Activated T-helper 1 cell treated with Interleukin-2 at 50 U/mL for 16 hours (primary cell): ENCODE measurements around the gene CLPTM1L.

ENCODE experiments used
- DNase-seq: peaks from one replicate; pipeline ENCODE4 v3.0.0-alpha.2; 2020; ENCODE audit warnings: low read depth

CLPTM1L gene, protein sequence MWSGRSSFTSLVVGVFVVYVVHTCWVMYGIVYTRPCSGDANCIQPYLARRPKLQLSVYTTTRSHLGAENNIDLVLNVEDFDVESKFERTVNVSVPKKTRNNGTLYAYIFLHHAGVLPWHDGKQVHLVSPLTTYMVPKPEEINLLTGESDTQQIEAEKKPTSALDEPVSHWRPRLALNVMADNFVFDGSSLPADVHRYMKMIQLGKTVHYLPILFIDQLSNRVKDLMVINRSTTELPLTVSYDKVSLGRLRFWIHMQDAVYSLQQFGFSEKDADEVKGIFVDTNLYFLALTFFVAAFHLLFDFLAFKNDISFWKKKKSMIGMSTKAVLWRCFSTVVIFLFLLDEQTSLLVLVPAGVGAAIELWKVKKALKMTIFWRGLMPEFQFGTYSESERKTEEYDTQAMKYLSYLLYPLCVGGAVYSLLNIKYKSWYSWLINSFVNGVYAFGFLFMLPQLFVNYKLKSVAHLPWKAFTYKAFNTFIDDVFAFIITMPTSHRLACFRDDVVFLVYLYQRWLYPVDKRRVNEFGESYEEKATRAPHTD

DNA sequence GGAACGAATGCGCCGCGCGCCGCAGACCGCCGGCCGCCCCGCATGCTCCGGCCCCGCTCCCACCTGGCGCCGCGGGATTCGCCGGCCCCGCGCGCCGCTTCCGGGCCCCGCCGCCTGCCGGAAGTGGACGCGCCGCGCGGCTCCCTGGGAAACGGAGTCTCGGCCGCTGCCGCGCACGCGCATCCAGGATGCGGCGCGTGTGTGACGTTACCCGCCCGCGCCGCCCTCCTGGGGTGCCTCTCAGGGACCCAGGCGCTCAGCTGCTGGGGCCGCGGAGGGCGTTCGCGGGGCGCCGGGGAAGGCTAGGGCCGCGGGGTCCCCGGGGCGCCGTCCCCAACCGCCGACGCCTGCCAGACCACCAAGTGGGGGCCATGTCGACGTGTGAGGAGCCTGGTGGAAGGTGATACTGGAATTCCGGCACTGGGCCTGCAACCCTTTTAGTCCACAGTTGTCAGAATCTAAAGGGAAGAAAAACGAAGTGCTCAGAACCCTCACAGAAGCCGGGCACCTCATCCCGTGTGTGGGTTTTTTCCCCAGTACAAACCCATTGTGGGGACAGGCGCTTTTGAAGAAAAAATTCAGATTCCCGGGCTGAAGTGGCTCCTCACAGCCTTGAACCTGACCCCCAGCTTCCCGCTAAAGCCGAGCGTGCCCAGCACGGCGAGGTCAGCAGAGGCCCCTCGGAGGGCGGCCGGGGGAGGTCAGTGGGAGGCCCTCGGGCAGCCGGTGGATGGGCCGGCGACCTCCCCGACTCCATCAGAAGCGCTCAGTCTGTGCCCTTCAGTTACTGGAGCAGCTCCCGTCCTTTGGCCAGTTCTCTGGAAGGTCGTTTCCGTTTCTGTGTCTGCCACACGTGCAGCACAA lies at the start of gene CLPTM1L:
Gene CLPTM1L (minus strand): TSS at position 125 of the 864 bp plus-strand sequence. CDS start 258 bp downstream, outside the sequence.
- peak; percentile 87 for DNase-seq

DNA sequence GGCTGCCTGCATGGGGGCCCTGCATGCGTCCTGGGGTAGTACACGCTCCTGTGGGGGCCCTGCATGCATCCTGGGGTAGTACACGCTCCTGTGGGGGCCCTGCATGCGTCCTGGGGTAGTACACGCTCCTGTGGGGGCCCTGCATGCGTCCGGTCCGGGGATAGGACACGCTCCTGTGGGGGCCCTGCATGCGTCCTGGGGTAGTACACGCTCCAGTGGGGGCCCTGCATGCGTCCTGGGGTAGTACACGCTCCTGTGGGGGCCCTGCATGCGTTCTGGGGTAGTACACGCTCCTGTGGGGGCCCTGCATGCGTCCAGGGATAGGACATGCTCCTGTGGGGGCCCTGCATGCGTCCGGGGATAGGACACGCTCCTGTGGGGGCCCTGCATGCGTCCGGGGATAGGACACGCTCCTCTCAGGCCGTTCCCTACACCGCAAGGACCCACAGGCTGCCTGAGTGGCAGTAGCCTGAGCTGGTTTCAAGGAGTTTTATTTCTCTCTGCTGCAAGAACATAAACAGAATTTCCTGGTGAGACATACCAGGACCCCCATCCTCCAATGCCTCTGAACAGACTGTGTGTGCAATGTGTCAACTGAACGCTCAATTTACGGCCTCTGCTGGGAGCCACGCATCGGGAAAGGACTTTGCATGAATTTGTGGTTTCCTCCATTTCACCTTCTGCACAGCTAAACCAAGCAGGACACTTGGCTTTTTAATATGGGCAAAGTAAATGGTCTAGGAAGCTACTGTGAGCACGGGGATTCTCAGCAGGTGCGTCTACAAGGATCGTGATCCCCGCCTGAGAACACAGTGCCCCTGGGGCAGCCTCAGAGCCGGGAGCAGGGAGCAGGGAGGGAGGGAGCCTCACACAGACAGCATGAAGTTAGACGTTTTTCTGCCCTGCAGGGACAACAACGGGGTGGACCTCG lies 48.9 kb upstream of the CLPTM1L start:
- no peak for DNase-seq

DNA sequence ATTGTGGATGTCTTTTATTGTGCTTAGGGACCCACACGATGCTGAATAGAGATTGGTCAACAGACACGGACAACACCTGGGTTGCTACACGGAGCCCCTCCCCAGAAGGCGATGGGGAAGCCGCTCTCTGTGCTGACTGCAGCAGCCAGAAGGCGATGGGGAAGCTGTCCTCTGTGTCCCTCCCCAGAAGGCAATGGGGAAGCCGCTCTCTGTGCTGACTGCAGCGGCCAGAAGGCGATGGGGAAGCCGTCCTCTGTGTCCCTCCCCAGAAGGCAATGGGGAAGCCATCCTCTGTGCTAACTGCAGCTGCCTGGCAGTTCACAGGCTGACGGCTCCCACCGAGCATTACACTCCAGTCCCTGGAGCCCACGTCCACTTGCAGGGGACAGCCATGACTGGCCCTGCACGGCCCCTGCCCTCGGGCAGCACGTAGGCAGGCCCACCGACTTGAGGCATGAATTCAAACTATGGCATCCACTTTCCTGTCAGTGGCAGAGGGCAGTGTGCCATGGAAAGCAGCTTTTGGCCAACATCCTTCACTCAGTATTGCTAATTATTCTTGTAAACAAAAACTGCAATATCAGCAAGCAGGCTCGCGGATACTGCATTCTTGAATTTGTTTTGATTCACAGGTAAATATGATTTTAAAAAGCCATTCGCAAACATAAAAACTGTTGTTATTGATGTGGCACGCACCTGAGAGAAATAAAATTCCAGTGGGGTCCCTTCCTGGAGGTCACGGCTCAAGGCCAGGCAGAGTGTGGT lies 48.1 kb upstream of the CLPTM1L start:
- DNase-seq, result no peak

DNA sequence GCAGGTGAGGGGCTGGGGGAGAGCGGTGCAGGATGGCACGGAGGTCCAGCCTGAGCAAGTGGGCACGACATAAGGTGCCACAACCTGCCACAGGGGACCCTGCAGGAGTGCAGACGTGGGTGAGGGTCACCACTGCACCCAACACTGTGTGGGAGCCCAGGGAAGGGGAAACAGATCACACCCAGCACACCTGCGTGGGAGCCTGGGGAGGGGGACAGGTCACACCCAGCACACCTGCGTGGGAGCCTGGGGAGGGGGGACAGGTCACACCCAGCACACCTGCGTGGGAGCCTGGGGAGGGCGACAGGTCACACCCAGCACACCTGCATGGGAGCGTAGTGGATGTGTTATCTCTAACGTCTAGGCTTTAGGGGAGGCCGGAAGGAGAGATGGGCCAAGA lies 47.4 kb upstream of the CLPTM1L start:
- no peak for DNase-seq

DNA sequence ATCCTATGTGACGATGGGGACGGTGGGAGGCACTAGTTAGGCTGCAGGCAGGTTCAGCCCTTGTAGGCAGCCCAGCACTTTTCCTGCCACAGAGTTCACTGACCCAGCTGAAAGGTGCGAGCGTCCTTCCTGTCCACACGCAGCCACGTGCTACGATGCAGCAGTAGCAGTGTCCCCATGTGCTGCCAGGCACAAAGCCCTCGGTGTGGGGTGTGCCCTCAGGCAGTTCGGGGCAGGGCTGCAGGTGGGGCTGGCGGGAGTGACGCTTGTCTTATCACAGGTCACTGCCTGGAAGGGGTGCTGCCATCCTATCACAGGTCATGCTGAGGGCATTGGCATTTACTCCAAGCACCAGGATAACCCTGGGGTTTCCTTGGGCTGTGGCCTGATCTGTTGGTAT lies 46.8 kb upstream of the CLPTM1L start:
- DNase-seq, result no peak

DNA sequence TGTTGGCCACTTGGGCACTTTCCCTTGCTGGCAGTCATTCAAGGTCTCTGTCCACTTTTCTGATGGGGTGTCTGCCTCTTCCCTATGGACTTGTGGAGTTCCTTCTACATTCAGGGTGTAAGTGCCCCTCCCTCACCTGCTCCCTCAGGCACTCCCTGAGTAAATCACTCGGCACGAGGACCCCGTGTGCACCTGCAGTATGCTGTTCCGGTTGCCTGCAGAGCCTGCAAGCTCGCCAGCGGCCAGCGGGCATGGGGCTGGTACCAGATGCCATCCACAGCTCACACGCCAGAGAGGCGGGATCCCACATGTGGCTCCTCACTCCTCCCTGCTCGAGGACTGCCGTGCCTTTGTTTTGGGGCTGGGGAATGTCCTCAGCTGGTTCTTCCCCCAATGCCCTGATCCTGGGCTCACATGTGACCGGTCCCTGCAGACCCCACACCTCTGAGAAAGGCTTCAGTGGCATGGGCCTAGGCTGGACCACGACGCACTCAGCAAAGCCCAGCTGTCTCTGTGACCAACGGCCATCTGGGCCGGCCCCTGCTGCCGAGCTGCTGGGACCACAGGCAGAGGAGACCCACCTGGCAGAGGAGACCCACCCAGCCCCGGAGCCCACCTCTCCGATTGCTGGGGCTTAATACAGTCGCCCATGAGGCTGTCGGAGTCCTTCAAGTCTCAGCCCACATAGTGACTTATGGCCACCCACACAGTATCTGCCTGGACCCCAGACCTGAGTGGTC lies 46.1 kb upstream of the CLPTM1L start:
- no peak for DNase-seq

DNA sequence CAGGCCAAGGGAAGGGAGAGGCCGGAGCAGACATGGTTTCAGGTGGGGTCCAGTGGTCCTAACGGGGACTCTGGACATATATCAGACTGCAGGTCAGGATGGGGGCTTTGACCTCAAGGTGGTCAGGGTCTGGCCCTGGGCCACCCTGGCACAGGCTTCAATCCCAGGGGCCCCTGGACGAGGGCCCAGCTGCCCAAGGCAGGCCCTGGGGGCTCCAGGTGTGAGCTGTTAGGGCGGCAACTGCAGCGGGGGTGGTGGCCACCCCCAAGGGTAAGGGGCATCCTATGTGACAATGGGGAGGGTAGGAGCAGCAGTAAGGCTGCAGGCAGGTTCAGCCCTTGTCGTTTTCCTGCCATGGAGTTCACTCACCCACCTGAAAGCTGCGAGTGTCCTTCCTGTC lies 45.4 kb upstream of the CLPTM1L start:
- DNase-seq, result no peak

DNA sequence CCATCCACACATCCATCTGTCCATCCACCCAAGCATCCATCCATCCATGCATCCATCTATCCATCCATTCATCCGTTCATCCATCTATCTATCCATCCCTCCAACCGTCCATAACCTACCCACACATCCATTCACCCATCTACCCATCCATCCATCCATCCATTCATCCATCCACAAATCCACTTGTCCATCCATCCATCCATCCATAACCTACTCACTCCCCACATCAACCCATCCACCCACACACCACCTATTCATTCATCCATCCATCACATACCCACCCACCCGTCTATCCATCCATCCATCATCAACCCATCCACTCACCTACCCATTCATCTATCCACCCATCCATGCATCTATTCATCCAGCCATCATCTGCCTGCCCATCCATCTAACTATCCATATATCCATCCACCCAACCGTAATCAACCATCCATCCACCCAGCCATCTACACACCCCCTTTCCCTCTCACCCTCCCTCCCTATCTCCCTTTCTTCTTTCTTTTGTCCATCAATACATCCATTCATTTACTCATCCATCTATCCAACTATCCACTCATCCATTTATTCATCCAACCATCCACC lies 43.6 kb upstream of the CLPTM1L start:
- no peak for DNase-seq

DNA sequence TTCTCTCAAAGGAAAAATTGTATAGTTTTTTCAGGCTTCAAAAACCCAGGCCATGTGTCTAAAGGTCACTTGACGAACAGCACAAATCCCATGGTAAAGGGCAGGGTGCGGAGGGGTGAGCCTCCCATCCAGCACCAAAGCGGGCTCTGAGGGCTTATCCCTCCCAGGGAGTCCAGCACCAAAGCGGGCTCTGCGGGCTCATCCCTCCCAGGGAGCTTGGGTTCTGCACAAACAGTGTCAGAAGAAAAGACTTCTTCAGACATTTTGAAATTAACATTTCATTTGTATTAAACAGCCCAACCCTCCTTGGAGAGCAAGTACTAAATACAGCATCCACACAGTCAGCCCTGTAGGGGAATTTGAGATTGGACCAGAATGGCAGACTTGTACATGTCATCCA lies 43.0 kb upstream of the CLPTM1L start:
- DNase-seq, result no peak

DNA sequence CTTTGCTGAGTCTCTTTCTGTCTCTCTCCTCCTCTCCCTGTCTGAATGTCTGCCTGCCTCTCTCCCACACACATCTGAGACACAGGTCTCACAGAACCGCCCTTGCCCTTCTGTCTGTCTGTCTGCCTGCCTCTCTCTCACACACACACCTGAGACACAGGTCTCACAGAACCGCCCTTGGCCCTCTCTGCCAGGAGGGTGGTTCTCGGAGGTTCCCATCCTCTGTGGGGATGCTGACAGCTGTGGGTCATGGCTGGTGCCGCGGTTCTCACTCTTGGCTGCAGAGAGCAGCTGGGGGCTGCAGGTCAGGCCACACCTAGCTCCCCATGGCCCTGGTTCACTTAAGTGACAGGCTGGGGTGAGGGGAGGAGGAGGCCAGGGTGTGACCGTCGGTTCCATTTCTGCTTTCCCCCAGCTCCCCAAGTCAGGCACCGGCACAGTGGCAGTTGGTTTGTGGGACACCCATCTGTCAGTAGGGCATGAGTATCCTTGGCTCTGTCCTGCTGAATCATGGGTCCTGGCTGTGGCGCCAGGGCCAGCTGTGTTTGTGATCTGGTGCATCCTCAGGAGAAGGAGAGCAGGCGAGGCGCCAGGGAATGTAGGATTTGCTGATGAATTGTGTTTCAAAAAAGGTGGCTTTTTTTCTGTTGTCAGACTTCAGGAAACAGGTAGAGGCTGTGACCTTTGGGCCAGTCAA lies 42.3 kb upstream of the CLPTM1L start:
- no peak for DNase-seq

DNA sequence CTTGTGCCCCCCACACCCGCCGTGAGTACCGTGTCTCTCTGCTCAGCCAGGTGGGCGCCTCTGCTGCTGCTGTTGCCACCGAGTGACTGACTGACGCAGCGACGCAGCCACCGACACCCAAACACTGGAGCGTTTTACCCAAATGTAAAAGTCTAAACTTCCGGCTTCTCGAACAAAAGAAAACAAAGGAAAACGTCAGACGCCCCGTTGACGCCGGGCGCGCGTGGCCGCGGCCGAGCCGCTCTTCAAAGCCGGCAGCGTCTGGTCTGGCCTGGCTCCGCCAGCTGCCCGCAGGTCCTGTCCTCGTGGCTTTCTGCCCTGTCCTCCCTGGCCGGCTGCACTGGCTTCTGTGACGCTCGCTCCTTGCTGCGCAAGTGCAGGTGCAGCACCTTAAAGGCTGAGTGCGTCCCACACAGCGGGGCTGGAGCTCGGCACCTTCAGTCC lies 41.4 kb upstream of the CLPTM1L start:
- peak; percentile 59 for DNase-seq

DNA sequence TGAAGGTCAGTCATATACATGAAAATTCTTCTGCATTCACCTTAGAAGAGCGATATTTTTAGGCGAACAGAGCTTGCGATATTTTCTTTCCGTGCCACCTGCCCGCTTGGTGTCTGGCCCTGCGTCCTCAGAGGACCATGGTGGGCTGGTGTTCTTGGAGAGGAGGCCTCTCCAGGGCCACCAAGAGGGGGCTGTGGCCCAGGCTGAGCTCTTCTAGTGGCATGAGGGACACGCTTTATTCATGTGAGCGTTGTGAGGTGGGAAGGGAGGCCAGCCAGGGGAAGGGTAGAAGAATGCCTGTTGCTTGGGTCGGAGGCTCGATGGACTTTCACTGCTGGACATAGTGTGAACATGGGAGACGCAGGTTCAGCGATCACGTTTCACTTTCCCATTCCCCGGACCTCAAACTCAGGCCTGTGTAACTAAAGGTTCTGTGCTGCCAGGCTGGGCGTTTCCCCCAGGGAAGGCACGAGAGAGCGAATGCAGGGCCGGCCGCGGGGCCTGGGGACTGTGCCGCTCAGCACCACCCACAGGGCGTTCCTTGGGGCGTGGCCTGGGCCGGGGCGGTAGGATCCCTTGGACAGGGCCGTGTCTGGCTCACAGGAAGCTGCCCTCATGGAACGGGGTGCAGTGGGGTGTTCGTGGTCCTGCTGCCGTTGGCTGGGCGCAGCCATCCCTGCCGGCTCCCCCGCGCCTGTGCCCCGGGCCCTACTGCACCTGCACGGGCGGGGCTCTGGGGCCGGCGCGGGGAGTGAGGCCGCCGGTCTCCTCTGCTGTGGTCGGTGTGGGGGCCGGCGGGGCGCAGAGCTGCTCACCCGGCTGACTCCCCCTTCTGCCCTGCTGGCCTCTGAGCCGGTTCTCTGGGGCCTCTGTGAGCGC lies 40.7 kb upstream of the CLPTM1L start:
- peak; percentile 77 for DNase-seq

DNA sequence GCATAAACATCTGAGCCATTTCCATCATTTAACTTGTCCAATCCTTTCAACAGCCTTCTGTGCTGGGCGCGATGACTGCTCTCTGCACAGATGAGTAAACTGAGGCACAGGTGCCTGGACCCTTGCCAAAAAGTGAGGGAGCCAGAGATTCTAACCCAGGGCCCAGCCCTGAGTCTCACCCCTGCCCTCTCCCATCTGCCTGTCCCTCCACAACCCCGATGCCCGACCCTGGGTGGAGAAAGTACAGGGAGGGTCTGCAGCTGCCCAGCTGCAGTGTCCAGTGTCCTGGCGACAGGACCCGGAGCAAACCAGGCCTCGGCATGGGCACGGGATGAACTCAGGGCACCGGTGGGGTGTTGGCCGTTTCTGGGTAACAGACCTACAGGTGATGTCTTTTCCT lies 39.6 kb upstream of the CLPTM1L start:
- DNase-seq, result no peak

DNA sequence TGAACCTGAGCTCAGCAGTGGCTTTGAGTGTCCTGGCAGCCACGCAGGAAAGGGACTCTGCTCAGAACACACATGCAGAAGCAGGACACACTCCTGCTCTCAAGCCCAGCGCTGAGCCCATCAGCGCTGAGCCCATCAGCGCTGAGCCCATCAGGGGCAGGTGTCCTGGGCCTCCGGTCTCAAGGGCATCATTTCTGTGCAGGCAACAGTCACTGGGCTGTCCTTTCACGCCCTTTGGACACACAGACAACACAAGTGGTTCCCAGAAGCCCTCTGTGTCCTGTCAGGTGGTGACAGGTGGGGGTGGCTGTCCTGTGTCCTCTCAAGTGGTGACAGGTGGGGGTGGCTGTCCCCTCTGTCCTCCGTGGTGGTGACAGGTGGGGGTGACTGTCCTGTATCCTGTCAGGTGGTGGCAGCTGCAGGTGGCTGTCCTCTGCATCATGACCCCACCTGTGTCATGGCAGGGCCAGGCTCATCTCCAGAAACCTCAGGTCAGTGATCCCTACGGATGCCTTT lies 39.0 kb upstream of the CLPTM1L start:
- DNase-seq, result no peak

DNA sequence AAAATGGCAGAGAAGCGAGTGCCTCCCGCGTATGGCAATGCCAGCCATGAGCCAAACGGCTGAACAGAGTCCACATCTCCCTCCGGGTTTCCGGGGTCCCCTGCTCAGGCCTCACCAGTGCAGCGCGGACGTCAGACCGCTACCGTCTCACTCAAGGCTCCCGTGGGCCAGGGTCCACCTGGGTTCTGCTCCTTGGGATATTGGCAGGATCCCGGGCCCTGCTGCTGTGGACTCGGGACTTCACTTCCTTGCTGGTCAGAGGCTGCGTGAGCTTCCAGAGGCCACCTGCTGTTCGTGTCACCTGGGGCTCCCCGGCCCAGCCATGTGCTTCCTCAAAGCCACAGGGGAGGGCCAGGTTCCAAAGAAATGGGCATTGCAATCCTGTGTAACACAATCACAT lies 38.4 kb upstream of the CLPTM1L start:
- DNase-seq, result no peak

DNA sequence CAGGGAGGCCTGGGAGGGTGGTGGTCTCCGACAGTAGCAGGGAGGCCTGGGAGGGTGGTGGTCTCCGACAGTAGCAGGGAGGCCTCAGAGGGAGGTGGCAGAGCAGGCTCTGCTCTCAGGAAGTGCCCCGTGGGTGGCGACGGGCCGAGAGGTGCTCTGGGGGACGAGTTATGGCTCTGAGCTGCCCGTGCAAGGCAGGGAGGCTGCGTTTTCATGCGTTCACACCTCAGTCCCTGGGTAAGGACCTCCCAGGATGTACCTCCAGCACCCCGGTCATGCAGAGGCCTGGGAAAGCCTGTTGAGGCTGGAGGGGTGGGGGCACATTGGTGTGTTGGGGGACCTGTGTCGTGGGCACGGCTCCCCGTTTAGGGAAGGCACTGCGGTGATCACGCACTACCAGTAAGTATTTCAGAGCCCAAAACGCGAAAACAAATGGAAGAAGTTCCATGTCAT lies 37.4 kb upstream of the CLPTM1L start:
- DNase-seq, result no peak

DNA sequence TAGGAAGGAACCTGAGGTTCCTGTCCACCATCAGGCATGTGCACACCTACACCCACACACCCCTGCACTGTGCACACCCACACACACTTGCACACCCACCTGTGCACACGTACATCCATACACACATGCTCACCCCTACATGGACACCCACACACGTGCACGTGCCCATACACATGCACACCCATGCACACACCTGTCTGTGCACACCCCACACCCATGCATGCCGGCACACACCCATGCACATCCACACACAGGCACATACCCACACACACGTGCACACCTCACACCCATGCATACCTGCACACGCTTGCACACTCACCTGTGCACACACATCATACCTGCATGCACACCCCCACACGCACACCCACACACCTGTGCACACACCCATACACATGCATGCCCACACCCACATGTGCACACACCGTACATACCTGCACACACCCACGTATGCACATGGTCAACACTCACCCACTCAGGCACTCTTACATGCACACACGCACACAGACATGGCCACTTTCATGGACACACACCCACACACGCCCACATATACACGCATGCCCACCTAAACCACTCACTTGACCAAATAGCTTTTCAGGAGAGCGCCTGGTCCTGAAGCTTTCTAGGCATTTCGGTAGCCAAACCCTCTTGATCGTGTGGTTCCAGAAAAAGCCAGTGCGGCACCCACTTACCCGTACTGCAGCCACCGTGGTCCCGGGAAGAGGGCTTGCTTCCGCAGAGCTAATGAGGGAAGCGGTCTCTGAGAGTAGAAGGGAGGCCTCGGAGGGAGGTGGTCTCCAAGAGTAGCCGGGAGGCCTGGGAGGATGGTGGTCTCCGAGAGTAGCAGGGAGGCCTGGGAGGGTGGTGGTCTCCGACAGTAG lies 36.7 kb upstream of the CLPTM1L start:
- DNase-seq, result no peak
